ENCODE measurements around the gene DIPK1A.

- TF ChIP-seq CTCF (IDR thresholded peaks at IDR 0.05) (no peak), POLR2A (IDR thresholded peaks at IDR 0.05) (no peak)
Measured at GRCh38 chr1:92795166-92795565, 166.1 kb downstream of the DIPK1A start.
